Upper lobe of left lung (tissue), 6 donors: ENCODE results near the gene PDK2. TPM values are rescaled to one million over a fixed set of nuclear protein-coding genes. Genes with fewer than 3 reads are reported as not detected.

ENCODE experiments used
- ATAC-seq, 2 donors: fragments of 200-7000 bp; cut with Tn5 transposase; one replicate each; pipeline ENCODE4 v1.9.1; 2022; ENCODE audit warnings: mild to moderate bottlenecking in 2 of 2, moderate library complexity in 2 of 2; ENCODE audit not compliant: low FRiP score in 2 of 2
- DNase-seq, 2 donors: peaks; one replicate each; pipeline ENCODE4 v3.0.0-alpha.2; 2019 to 2020
- H3K27ac ChIP-seq, 4 donors: fragments of 200-600 bp; sonication (generic); one replicate each; pipeline ENCODE4 v1.5.1; 2016 to 2019
- H3K27me3 ChIP-seq, 4 donors: fragments of 200-600 bp; sonication (generic); one replicate each; pipeline ENCODE4 v1.5.1; 2017 to 2019
- H3K36me3 ChIP-seq, 4 donors: fragments of 200-600 bp; sonication (generic); one replicate each; pipeline ENCODE4 v1.5.1; 2016 to 2019
- H3K4me1 ChIP-seq, 4 donors: fragments of 200-600 bp; sonication (generic); one replicate each; pipeline ENCODE4 v1.5.1; 2018 to 2019
- H3K4me3 ChIP-seq, 4 donors: fragments of 200-600 bp; sonication (generic); one replicate each; pipeline ENCODE4 v1.5.1; 2017 to 2019; ENCODE audit warnings: mild to moderate bottlenecking in 2 of 4, moderate library complexity in 1 of 4
- H3K9me3 ChIP-seq, 4 donors: fragments of 200-600 bp; sonication (generic); one replicate each; pipeline ENCODE4 v1.5.1; 2018 to 2019
- CTCF ChIP-seq, 6 experiments: fragments of 450-650 bp in 4 of 6; fragments of 200-600 bp in 2 of 6; sonication (generic) in 2 of 6; IDR thresholded peaks; one replicate each; pipeline ENCODE4 v1.5.1; 2016 to 2019; ENCODE audit warnings: antibody characterized with exemption in 6 of 6
- EP300 ChIP-seq, 4 donors: sonication (generic); formaldehyde crosslinking; IDR thresholded peaks; one replicate each; pipeline ENCODE4 v1.5.1; 2017; ENCODE audit warnings: antibody characterized with exemption in 4 of 4, control low read depth in 2 of 4
- POLR2A ChIP-seq, 4 donors: fragments of 450-650 bp; IDR thresholded peaks; one replicate each; pipeline ENCODE4 v1.5.1; 2016 to 2017; ENCODE audit warnings: antibody characterized with exemption in 4 of 4, mild to moderate bottlenecking in 2 of 4
- POLR2AphosphoS5 ChIP-seq, 2 donors: sonication (generic); formaldehyde crosslinking; IDR thresholded peaks; one replicate each; pipeline ENCODE4 v1.5.1; 2017; ENCODE audit warnings: antibody characterized with exemption in 2 of 2
- WGBS, 2 donors: methylation state at CpG; one replicate each; pipeline ENCODE4 v1.1.5; 2017 to 2018; 5-methylcytosine and 5-hydroxymethylcytosine counted together
- total RNA-seq, 6 donors: library from RNA; depleted of rRNA in 4 of 6; stranded (reverse); fragments of >200 nt in 4 of 6; gene quantifications; one replicate each; pipeline versions ENCODE4 v1.1.0 to v1.2.1, GENCODE V29; 2016 to 2021
- donor health status: DM: no; HTN: no; CAD: no; lungs with moderate emphysema.
- donor health status: DM: no; HTN: yes; CAD: no; lungs with severe emphysema.

PDK2 gene
- total RNA-seq, 6 donors from 2014 or later = 15.7 to 80.7 (median 34.9) TPM

GRCh38 chr17:50050431-50051032, 44.6 kb upstream of the PDK2 start:
- DNase-seq (no peak), ATAC-seq (no peak)
- 90 to 94% methylated on average over 12 of the region's 12 CpGs for WGBS, 2 donors
- TF ChIP-seq POLR2A (IDR thresholded peaks at IDR 0.05) = no peak
- no peak for TF ChIP-seq POLR2AphosphoS5 (IDR thresholded peaks at IDR 0.05)
- no peak for TF ChIP-seq CTCF (IDR thresholded peaks at IDR 0.05)
- TF ChIP-seq EP300 (IDR thresholded peaks at IDR 0.05) = no peak
- no peaks in the 10 kb centered on the region for H3K27me3 ChIP-seq
- H3K4me3 ChIP-seq = no peak overlapping the region
- peaks cover 57 to 92% (median 76%) of the 10 kb centered on the region in 4 donors for H3K4me1 ChIP-seq
- no peaks in the 10 kb centered on the region for H3K36me3 ChIP-seq
- H3K27ac ChIP-seq = peak overlapping the region; percentile 17 to 98 (median 92)
- H3K9me3 ChIP-seq = no peaks in the 10 kb centered on the region

- Histone ChIP-seq H3K27me3 (no peaks in the 10 kb centered on the region), H3K27ac (peak overlapping the region; percentile 90 to 98 (median 96)), H3K36me3 (no peaks in the 10 kb centered on the region), H3K9me3 (no peaks in the 10 kb centered on the region), H3K4me1 (peaks cover 56 to 87% (median 70%) of the 10 kb centered on the region in 4 donors), H3K4me3 (no peak overlapping the region)
- TF ChIP-seq POLR2AphosphoS5 (IDR thresholded peaks at IDR 0.05) (peak in 1 of 2 donors; percentile 33), POLR2A (IDR thresholded peaks at IDR 0.05) (no peak)
- 64 to 78% methylated on average over 4 of the region's 4 CpGs for WGBS, 2 donors
- ATAC-seq (no peak), DNase-seq (peak in 1 of 2 donors; percentile 77)
Observed at GRCh38 chr17:50051082-50051576, 44.0 kb upstream of the PDK2 start.

GRCh38 chr17:50051606-50052005, 43.5 kb upstream of the PDK2 start:
- 59 to 67% methylated on average over 2 of the region's 2 CpGs for WGBS, 2 donors
- Histone ChIP-seq H3K4me1 (peaks cover 56 to 82% (median 65%) of the 10 kb centered on the region in 4 donors), H3K27ac (peak overlapping the region; percentile 90 to 98 (median 96)), H3K4me3 (no peak overlapping the region), H3K9me3 (no peaks in the 10 kb centered on the region), H3K27me3 (no peaks in the 10 kb centered on the region), H3K36me3 (no peaks in the 10 kb centered on the region)
- DNase-seq = no peak
- no peak for ATAC-seq
- TF ChIP-seq EP300 (IDR thresholded peaks at IDR 0.05) = no peak
- TF ChIP-seq CTCF (IDR thresholded peaks at IDR 0.05) = no peak
- TF ChIP-seq POLR2AphosphoS5 (IDR thresholded peaks at IDR 0.05) = no peak
- TF ChIP-seq POLR2A (IDR thresholded peaks at IDR 0.05) = no peak

GRCh38 chr17:50052241-50052796, 42.8 kb upstream of the PDK2 start:
- no peak for DNase-seq
- Histone ChIP-seq H3K36me3 (peaks cover 0 to under 1% (median 0%) of the 10 kb centered on the region in 4 donors), H3K4me1 (peaks cover 50 to 82% (median 60%) of the 10 kb centered on the region in 4 donors), H3K9me3 (no peaks in the 10 kb centered on the region), H3K27me3 (no peaks in the 10 kb centered on the region), H3K27ac (peak overlapping the region; percentile 90 to 98 (median 96)), H3K4me3 (no peak overlapping the region)
- WGBS, 2 donors = 64 to 75% methylated on average over 6 of the region's 6 CpGs
- TF ChIP-seq POLR2AphosphoS5 (IDR thresholded peaks at IDR 0.05) (no peak), EP300 (IDR thresholded peaks at IDR 0.05) (no peak), CTCF (IDR thresholded peaks at IDR 0.05) (no peak), POLR2A (IDR thresholded peaks at IDR 0.05) (no peak)
- no peak for ATAC-seq

- ATAC-seq (no peak), DNase-seq (peak in 1 of 2 donors; percentile 67)
- 42 to 45% methylated on average over 7 of the region's 7 CpGs for WGBS, 2 donors
Observed at GRCh38 chr17:50052822-50053653, 42.1 kb upstream of the PDK2 start.

More at GRCh38 chr17:50052822-50053653, 42.1 kb upstream of the PDK2 start:
- Histone ChIP-seq H3K4me3 (no peak overlapping the region), H3K4me1 (peaks cover 55 to 83% (median 61%) of the 10 kb centered on the region in 4 donors), H3K27me3 (no peaks in the 10 kb centered on the region), H3K27ac (peak overlapping the region; percentile 90 to 98 (median 96)), H3K9me3 (no peaks in the 10 kb centered on the region), H3K36me3 (peaks cover 0 to 4% (median 0%) of the 10 kb centered on the region in 4 donors)
- TF ChIP-seq CTCF (IDR thresholded peaks at IDR 0.05) = no peak
- peak in 2 of 4 donors; percentile 72 to 78 for TF ChIP-seq EP300 (IDR thresholded peaks at IDR 0.05)
- peak; percentile 64 to 84 for TF ChIP-seq POLR2AphosphoS5 (IDR thresholded peaks at IDR 0.05)
